Daoy (cell line): Measurements from ENCODE around the gene C1R. TPM values are rescaled to one million over a fixed set of nuclear protein-coding genes. Genes with fewer than 3 reads are reported as not detected.
"Not testable (repeated sequence)": the region's sequence is repeated elsewhere in the genome, so short reads cannot be mapped to it uniquely, and the experiment has no call there.

ENCODE experiments used
- DNase-seq: peaks from one replicate; pipeline ENCODE4 v3.0.0-alpha.2; 2015; ENCODE audit warnings: low read depth
- total RNA-seq: library from RNA; depleted of rRNA; stranded (reverse); fragments of >200 nt; shearing (Covaris generic); gene quantifications from 2 replicates; pipeline ENCODE4 v1.2.3, GENCODE V29; 2014

Gene C1R
- total RNA-seq, 1 experiment from 2014 or later: 2.3 TPM

DNA sequence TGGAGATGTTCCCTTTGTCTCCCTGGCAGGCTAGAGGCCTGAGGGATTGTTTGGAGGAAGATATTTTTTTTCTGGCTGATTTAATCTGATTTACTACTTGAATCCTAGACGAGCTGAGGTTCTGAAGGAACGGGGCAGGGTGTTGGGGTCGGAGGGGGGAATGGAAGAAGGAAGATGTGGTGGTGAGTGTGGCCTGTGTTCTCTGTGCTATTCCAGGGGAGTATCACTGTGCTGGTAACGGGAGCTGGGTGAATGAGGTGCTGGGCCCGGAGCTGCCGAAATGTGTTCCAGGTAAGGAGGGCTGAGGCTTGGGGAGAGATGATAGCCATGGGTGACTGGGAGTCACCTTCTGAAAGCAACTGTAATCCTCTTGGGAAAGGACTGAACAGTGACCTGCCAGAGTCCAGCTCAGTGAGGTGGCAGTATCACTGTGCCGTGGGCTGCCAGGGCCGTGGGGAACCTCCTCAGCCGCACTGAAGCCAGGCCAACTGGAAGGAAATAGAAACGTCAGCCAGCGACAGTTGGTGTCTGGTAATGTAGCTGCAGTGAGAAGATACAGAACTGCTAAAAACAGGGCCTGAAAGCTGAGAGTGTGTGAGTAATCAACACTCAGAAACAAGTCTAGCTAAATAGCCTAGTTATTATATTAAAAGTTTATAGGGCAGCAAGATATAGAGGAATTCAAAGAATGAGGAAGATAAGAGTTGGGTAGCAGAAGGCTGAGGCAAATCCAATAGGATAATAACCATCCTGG lies 23.8 kb downstream of the C1R start:
- no peak for DNase-seq

DNA sequence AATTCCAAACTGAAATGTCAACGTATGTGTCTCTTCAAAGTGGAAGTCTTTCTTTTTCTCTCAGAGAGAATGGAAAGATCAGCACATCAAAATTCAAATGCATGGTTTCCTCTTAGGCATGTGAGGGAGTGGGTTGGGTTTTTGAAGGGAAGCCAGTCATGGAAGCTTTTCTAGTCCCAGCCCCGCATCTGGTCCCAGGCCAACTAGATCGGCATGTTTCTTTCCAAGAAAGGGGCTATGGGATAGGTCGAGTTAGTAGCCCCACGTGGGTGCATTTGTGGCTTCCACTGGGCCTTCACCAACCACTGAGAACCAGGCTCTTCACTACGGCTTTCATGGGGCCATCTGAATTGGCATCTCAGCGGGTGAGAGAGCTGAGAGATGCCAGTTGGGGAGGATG lies 25.1 kb downstream of the C1R start:
- DNase-seq: no peak

GRCh38 chr12:7066596-7066995 lies 25.6 kb downstream of the C1R start:
- DNase-seq: no peak

- DNase-seq: no peak
These were observed 27.1 kb downstream of the C1R start for GRCh38 chr12:7065073-7065623.

DNA sequence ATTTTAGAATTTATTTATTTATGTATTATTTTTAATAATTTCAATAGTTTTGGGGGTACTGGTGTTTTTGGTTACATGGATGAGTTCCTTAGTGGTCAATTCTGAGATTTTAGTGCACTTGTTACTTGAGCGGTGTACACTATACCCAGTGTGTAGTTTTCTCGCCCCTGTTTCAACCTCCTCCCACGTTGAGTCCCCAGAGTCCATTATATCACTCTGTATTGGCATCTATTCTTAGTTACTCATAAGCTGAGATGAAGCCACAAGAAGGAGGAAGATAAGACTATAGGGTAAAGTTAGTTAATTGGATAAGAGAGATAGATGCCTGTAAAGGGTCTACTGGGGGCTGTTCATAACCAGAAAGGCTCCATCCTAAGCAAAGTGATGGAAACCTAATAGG lies 27.7 kb downstream of the C1R start:
- no peak for DNase-seq

GRCh38 chr12:7061596-7061995 lies 30.6 kb downstream of the C1R start:
- DNase-seq: no peak

DNA sequence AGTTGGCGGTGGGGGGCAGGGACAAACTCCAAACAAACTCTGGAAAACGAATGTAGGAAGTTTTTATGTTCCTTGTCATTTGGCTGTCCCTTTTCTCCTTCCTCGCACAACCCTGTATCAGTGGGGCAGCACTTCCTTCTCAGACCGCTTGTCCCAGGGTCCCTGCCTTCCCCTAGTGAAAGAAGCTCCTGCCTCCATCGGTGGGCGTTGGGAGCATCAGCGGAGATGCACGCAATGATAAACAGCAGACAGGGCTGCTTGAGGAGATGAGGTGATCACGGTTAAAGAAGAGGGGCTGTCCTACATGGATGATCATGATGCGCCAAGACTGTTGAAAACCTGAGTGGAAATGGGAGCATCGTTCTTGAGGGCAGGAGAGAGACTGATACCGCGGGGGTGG lies 31.1 kb downstream of the C1R start:
- no peak for DNase-seq

DNA sequence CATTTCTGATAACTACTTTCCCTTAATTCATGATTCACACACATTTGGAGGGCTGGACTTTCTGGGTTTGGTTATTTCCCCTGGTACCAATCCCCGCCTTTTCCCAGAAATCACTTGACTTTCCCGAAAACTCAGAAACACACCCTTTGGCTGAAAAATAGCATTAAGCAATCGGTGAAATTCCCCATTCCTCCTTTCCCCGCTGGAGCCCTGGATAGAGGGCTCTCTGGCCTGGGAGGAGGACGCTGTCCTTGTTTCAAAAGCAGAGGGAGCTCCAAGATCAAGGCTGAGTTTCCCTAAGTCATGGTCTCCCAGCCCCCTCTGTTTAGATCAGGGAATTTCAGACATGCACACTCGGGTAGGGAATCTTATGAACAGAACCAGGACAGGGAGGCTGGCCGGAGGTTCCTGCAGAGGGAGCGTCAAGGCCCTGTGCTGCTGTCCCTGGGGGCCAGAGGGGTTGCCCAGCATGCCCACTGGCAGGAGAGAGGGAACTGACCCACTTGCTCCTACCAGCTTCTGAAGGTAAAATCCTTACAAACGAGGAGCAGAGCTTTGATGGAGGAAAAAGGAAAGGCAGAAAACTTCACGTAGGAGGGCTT lies 31.8 kb downstream of the C1R start, which contains the start of gene C1S:
Gene C1S, plus strand, starts transcription at position 366 of the 602 bp plus-strand sequence. CDS start 1,195 bp downstream, outside the sequence.
- peak; percentile 82 for DNase-seq

DNA sequence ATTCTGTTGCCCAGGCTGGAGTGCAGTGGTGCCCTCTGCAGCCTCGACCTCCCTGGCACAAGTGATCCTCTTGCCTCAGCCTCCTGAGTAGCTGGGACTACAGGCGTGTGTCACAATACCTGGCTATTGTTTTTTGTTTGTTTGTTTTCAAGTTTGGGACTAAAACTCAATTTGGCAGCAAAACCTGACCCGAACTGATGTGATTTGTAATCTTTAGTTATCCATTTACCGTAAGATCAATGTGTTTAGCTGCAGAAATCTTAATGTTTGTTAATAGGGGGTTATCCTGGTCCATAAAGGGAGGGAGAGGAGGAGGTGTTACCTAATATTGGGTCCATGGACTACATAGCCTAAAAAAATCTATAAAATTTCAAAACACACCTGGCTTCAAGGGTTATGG lies 32.5 kb downstream of the C1R start:
- DNase-seq: no peak

GRCh38 chr12:7058850-7059395 lies 33.3 kb downstream of the C1R start:
- DNase-seq: no peak

DNA sequence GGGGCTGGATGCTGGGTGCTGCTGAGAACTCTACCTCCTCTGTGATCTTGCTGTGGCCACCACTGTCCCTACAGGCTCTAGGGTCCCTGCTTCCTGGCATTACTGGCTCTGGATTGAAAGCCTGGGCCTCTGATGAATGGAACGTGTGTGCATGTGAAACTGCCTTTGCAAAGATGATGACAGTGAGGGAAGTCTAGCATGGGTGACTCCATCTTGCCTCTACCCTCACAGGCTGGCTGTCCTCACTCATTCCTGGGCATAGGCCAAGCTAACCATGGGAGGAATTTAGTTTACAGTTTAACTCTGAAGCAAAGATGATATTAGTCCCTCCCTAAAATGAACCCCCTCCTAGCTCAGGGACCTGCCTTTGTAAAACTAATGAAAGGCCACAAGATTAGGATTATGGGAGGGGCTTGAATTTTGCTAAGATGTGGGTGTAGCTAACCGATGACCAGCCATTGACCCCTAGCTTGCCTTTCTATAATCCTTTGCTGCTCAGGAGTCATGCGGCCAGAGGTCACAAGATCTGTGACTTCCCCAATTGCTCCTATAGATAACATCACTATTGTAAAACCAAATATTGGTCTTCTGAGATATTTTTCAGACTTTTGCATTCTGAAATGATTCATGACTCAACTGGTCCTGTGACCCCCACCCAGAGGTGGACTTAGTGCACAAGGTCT lies 33.9 kb downstream of the C1R start:
- no peak for DNase-seq

DNA sequence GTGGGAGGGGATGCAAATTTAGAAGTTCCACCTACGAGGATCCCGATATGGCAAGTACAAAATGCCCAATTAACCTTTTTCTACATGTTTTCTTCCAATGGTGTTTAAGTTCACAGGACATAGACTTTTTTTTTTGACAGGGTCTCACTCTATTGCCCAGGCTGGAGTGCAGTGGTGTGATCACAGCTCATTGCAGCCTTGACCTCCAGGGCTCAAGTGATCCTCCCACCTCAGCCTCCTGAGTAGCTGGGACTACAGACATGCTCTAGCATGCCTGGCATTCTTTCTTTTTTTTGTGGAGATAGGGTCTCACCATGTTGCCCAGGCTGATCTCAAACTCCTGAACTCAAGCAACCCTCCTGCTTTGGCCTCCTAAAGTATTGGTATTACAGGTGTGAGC lies 36.5 kb downstream of the C1R start:
- DNase-seq: not testable (repeated sequence)

DNA sequence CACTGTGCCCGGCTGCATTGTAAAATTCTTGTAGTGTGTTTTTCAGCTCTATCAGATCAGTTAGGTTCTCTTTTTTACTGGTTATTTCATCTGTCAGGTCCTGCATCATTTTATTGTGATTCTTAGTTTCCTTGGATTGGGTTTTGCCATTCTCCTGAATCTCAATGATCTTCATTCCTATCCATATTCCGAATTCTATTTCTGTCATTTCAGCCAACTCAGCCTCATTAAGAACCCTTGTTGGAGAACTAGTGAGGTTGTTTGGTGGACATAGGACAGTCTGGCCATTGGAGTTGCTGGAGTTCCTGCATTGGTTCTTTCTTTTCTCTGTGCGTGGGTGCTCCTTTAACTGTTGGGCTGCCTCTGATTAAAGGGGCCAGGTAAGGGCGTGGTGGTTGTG lies 37.3 kb downstream of the C1R start:
- DNase-seq: no peak

DNA sequence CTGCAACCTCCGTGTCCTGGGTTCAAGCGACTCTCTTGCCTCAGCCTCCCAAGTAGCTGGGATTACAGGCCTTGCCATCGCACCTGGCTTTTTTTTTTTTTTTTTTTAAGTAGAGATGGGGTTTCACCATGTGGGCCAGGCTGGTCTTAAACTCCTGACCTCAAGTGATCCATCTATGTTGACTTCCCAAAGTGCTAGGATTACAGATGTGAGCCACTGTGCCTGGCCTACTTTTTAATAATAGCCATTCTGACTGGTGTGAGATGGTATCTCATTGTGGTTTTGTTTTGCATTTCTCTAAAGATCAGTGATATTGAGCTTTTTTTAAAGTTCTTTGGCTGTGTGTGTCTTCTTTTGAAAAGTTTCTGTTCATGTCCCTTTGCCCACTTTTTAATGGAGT lies 42.3 kb downstream of the C1R start:
- DNase-seq: not testable (repeated sequence)

- not testable (repeated sequence) for DNase-seq
These were observed 42.7 kb downstream of the C1R start for GRCh38 chr12:7049445-7049951.

GRCh38 chr12:7047306-7047705 lies 44.9 kb downstream of the C1R start:
- no peak for DNase-seq

GRCh38 chr12:7046383-7047105 lies 45.7 kb downstream of the C1R start:
- DNase-seq: no peak

DNA sequence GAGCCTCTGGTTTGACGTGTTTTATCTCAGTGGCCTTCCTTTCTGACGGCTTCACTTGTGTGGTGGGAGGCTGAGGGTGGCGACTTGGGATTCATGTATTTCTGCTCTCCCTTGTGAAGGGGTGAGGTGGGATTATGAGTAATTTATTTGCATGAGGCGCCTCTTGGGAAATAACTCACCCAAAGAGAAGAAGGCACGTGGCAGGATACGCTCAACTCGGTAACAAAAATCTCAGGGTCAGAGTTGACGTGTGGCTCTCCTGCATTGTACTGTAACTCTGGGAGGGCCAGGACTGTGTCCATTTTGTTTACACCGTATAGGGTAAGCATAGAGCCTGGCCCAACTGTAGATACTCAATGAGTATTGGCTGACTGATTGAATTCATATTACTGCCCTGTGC lies 46.3 kb downstream of the C1R start:
- DNase-seq: no peak

- DNase-seq: peak; percentile 27
These were observed 49.4 kb downstream of the C1R start for GRCh38 chr12:7042842-7043241.

GRCh38 chr12:7039403-7039802 lies 52.8 kb downstream of the C1R start:
- no peak for DNase-seq

GRCh38 chr12:7038591-7038990 lies 53.7 kb downstream of the C1R start:
- DNase-seq: no peak
